NCI-H526 treated with DMSO at 0.1 percent for 48 hours (cell line): ENCODE measurements around the gene PROCA1.
"Not testable (repeated sequence)": the region's sequence is repeated elsewhere in the genome, so short reads cannot be mapped to it uniquely, and the experiment has no call there.

Experiments
- DNase-seq: peaks from one replicate; lab custom pipeline; 2025; lab: John Stamatoyannopoulos, UW

The PROCA1 gene

DNA sequence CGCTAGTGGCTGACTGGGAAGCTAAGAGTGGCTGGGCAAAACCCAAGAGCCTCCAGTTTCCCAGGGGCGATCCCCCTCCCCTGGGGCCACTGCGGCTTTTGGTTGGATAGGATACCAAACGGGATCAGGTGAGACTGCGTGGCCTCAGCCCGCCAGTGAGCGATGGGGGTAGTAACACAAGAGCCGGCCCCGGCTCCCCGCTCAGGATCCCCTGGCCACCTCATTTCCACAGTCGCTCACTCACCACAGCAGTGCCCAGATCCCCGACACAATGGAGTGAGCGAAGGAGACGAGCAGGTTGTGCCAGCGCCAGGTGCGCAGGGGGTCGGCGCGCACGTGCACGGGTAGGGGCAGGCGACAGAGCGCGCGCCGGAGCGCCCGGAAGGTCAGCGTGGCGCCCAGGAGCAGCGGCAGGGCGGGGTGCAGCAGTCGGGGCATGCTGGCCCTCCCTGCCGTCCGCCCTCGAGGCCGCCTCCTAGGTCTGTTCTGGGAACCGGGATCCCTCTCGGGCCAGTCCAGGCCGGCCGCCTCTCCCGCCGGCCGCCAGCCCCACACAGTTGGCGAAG, 14.1 kb upstream of the PROCA1 start:
- peak; percentile 96 for DNase-seq

DNA sequence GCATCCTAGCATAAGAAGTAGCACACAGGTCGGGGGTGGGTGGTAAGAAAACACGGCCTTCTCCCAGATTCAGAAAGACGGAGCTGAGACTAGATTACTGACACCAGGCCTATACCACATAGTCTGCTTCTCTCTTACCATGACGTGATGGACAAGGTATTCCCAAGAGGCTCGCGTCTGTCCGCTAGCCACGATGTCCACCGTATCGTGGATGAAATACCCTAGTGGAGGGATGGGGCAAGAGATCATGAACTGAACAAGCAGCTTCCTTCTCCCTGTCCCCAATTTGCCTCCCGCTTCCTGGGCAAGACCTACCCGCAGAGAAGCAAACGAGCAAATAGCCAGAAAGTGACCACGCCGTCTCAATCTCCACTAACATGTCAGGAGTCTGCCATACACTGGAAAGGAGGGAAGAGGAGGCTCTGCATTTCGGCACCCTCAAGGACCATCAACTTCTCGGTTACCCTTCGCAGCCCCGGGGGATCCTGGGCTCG, 13.5 kb upstream of the PROCA1 start:
- DNase-seq: peak; percentile 83

DNA sequence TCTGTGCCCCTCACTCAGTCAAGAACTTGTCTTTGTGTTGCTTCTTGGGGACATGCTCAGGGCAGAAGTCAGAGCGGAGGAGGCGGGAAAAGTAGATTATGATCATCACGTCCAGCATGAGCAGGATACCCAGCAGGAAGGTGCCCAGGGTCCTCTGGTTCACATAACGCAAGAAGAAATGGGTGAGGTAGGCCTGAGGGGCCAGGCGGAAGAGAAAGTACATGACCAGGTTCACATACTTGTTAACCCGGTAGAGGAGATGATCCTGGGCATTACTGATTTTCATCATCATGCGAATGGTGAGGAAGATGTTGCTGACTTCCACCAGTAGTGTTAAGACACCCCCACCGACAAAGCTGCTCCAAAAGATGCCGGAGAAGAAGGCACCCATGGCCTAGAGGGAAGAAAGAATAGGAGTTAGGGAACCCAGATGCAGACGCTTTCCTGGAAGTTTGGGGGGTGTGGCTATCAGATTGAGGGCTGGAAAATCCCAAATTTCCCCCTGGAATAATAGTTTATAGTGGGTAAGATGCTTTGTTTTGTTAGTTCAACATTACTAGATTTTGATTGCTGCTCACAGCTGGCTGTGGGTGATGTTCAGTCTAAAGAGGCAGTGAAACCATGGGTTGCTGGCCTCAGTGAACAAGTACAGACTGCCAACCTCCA, 12.9 kb upstream of the PROCA1 start:
- no peak for DNase-seq

DNA sequence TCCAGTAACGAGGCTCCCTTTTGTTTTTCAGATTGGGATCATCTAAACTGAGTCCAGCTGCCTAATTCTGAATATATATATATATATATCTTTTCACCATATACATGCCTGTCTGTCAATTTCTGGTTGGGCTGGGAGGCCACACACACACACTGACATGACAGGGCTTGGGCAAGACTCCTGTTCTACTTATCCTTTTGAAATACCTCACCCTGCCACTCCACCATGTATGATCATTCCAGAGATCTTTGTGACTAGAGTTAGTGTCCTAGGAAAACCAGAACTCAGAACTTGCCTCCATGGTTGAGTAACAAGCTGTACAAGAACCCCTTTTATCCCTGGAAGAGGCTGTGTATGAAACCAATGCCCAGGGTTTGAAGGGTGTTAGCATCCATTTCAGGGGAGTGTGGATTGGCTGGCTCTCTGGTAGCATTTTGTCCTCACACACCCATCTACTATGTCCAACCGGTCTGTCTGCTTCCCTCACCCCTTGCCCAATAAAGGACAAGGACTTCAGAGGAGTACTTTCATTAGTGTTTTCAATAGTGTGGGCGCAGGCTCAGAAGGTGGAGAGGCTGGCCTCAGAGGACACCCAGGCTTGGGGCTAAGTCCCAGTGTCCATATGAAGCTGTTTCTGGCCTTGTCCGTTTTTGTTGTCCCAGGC, 12.3 kb upstream of the PROCA1 start:
- DNase-seq: not testable (repeated sequence)

DNA sequence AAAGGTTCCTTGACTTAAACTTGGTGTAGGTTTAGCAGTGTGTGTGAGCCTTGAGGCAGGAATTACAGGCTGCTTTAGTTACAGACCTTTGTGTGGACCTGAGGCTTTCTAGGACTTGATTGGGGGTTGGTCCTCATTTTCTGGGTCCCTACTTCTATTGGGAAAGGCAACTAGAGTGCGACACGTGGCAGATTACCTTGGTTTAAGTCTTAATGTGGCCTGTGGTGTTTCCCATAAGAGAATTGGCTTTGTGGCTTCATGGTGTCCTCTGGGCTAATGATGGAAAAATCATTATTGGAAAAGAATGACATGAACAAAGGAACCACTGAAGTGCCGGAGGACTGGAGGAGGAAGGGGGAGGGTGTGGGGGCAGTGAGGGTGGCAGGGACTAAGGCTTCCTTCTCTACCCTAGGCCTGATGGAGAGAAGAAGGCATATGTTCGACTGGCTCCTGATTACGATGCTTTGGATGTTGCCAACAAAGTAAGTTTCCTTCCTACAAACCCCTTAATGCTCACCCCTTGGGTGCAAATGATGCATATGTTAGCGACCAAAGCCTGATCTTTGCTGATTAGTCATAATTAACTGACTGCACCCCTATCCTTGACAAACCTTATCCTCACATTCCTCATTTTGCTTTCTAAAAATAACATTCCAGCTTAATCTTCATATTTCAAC, 11.6 kb upstream of the PROCA1 start:
- no peak for DNase-seq

DNA sequence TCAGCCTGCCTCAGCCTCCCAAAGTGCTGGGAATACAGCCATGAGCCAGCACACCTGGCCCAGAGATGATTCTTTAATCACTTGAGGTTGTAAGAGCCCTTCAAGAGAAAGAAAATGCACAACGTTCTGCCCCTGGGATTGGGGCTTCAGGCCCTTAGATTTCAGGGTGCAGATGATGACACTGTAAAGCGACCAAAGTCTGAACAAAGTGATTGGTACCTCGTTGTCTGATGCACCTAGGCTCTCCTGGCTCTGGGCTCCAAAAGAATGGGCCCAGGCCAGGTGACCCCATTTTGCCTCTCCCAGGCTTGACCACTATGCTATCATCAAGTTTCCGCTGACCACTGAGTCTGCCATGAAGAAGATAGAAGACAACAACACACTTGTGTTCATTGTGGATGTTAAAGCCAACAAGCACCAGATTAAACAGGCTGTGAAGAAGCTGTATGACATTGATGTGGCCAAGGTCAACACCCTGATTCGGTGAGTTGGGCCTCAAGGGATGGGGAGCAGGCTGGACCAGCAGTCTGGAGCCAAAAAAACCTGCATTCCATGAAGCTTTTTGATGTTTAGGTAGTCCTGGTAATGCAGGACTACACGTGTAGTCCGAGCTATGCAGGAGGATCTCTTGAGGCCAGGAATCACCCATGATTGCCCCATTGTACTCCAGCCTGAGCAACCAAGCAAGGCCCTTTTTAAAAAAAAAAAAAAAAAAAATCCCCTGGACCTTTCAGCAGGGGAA, 10.9 kb upstream of the PROCA1 start:
- DNase-seq: no peak

DNA sequence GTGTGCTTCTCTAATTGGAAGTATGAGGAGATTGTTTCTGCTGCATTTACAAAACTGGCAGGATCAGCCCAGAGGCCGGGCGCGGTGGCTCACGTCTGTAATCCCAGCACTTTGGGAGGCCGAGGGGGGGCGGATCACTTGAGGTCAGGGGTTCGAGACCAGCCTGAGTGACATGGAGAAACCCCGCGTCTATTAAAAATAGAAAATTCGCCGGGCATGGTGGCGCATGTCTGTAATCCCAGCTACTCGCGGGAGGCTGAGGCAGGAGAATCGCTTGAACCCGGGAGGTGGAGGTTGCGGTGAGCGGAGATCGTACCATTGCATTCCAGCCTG, 9.3 kb upstream of the PROCA1 start:
- not testable (repeated sequence) for DNase-seq

DNA sequence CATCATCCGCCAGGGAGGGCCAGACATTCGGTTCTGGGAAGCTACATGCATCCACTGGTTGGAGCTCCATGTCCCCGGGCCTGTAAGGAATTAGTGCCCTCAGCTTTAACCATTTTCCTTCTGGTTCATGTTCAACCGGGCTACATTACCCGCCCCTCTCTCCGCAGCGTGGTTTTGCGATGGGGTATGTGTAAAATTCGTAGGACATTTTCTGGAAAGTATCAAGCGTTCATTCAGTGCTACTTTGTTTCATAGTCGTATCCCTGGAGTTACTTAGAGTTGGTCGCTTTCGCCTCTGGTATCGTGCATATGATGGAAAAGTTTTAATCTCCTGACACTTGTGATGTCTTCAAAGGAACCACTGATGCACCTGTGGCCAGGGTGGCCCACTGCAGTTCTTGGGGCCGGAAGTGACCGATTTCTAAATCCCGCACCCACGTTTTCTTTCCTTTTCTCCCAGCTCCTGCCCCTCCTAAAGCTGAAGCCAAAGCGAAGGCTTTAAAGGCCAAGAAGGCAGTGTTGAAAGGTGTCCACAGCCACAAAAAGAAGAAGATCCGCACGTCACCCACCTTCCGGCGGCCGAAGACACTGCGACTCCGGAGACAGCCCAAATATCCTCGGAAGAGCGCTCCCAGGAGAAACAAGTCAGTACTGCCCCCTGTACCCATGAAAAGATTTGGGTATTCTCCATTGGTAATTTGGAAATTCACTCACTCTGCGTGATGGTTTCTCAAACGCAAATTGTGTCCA, 8.7 kb upstream of the PROCA1 start:
- DNase-seq: no peak

DNA sequence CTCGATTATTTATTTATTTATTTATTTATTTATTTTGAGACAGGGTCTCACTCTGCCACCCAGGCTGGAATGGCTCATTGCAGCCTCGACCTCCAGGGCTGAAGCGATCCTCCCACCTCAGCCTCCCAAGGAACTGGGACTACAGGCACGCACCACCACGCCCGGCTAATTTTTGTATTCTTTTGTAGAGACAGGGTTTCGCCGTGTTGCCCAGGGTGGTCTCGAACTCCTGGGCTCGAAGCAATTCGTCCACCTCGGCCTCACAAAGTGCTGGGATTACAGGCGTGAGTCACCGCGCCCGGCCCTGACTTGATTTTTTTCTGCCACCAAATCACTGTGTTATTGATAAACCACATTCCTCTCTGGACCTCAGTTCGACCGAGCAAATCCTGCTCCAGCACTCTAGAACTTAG, 7.3 kb upstream of the PROCA1 start:
- DNase-seq: no peak

DNA sequence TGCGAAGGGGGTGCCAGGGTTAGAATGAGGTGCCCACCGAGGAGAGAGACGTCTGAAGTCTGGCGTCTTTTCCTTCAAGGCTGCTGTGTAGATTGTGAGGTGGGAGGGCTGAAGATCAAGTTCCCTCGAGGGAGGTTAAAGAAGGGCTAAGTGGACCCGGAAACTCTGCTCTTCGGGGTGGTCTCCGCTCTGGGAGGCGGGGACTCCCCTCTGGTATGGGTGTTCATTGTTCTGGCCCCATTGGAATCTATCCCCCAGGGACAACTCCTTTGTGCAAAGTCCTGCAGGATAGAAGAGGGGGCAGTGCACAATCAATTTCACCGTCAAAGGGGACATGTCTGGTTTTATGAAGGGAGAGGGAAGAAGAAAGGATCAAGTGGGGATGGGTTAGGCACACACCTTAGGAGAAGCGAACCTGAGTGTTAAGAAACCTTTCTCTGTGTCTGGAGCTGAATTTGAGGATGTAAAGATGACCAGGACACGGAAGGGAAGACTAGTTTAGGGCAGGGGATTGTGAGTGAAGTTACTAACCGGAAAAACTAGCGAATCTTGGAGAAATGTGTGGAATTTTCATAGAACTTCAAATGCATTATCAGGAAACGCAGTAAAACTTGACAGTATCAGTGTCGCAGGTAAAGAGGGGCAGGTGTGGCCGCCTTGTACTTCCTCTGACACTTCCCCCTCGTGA, 6.8 kb upstream of the PROCA1 start:
- no peak for DNase-seq

DNA sequence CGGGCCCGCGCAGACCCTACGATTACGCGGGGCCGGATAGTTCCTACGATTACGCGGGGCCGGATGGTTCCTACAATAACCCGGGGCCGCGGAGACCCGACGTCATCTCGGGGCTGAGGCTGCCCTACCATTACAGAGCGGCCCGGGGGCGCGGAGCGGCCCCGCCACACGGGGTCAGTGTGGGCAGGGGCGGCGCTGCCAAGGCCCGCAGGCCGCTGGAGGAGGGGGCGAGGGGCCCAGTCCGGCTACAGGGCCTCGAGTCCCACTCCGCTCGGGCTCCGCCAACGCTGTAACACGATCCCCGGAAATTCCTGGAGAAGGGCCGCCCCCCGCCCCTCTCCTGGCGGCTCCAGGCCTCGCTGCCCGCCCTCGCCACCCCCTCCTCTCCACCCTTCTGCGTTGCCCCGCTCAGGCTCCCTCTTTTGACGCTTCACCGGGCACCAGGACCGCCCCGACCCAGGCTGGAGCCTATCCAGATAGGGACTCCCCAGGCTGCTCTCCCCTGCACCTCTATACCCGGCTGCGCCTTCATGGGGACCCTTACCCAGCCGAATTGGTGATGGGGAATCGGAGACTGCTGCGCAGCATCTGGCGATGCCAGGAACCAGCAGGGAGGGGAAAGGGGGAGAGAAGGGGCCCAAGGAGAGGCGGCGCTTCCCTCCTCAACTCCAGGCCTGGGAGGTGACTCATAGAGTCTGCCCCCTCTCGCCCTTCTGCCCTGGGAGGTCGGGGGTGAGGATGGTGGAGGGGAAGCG, 6.1 kb upstream of the PROCA1 start, which contains the start of gene RAB34:
Gene RAB34, minus strand, starts transcription at position 291 of the 755 bp plus-strand sequence. CDS start 602 bp downstream, outside the sequence.
- peak; percentile 88 for DNase-seq

DNA sequence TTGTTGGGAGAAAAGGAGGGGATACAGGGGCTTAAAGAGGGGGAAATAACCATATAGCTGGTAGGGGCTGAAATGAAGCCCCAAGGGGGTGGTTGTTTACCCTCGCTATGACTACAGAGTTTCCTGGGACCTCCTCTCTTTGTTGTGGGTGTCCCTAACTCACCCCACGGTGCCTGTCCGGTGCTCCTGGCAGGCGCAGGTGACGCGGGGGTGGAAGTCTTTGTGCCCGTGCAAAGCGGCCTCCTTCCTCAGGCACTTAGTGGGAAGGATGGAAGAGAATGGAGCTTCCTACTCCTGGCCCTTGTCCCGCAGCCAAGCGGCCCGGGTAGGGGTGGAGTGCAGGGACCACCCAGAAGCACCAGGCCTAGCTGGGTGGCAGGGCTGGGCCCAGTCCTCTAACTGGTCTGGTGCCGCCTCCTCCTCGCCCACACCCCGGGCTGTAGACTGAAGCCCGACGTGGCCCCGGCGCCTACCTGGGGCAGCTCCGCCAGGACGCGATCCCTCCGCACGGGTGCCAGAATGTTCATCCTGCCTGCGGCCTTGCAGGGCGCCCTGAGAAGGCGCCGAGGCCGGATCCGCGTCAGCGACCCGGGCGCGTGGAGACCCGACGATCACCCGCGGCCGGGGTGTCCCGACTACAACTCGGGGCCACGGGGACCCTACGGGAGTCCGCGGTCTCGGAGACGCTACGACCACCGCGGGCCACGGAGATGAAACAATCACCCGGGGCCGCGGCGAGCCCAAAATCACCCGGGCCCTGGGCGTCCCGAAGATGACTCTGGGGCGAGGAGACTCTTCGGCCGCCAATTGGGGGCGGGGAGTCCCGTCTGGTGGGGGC, 5.3 kb upstream of the PROCA1 start:
- DNase-seq: peak; percentile 22

DNA sequence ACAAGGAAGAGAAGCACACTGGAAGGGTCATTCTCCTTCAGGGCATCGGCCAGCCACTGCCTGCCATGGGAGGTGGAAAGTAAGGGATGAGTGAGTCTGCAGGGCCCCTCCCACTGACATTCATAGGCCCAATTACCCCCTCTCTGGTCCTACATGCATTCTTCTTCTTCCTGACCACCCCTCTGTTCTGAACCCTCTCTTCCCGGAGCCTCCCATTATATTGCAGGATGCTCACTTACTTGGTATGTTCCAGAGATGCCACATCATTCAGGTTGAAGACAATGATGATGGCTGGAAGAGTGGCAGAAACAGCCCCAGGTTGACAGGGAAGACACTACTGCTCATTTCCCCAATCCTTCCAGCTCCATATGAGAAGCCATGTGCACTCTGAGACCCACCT, 3.5 kb upstream of the PROCA1 start:
- DNase-seq: no peak

DNA sequence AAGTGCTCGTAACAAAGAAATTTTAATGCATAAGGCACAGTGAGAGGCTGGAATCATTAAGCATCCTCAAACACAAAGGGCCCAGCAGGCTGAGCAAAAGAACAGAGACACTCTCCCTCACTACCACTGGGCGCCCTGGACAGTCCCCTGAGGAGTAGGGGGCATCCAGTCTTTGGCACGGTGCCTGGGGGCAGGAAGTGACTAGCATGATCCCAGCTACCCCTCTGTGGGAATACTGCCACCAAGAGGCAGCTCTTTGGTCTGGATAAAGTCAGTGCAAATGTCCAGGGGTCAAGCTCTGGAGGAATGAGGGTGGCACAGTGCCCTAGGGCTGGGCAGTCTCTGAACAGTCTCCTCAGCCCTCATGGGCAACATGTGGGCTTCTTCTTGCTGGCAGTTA, 2.6 kb upstream of the PROCA1 start:
- DNase-seq: no peak

DNA sequence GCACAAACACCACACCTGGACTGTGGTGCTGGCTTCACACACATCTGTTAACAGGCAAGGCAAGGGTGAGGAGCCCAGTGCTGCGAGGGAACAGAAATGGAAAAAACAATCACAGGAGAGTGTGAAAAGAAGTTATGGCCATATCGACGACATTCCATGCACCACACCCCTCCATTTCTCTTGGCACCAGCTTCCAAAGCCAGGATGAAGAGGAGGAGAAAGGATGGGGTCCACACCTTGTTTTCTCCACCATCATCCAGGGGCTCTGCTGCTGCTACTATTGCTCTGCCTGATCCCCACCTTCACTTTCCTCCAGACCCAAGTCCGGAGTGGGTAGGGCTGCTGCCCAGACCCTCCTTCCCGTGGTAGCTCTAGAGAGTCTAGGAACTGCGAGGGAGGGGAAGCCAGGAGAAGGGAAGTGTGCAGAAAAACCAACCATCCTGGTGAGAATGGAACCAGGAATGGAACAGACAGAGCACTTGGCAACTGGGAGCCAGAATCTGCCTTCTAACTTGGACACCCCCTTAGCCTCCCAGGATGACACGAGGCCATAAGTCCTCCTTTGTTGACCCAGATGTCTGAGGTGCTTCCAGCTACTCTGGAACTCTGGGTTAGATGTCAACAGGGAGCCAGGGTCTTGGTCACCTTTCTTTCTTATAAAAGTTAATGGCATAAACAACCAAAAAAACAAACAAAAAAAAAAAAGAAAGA, 1.2 kb upstream of the PROCA1 start:
- DNase-seq: no peak

DNA sequence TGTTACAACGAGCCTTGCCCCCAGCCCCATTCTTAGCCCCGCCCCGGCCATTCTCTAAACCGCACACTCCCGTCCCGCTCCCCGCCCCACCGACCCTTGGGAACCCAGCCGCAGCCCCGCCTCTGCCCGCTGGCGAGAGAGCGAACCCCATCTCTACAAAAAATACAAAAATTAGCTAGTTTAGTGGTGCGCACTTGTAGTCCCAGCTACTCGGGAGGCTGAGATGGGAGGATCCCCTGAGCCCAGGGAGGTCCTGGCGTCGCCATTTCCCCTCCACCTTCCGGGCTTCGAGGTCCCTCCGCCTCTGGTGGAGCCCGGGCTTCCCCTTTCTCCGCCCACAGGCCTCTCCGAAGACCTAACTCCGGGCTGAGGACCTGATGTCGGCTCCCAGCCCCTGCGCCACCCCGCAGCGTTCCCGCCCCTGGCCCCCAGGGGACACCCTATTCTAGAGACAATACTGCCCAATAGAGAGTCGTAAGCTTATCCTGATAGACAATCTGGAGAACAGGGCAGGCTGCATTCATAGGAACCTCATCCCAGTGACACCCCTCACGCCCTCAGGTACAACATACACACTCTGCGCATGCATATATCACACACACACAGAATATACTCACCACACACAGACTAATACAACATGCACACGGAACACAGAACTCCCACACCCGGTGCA, 480 bp upstream of the PROCA1 start:
- DNase-seq: no peak

DNA sequence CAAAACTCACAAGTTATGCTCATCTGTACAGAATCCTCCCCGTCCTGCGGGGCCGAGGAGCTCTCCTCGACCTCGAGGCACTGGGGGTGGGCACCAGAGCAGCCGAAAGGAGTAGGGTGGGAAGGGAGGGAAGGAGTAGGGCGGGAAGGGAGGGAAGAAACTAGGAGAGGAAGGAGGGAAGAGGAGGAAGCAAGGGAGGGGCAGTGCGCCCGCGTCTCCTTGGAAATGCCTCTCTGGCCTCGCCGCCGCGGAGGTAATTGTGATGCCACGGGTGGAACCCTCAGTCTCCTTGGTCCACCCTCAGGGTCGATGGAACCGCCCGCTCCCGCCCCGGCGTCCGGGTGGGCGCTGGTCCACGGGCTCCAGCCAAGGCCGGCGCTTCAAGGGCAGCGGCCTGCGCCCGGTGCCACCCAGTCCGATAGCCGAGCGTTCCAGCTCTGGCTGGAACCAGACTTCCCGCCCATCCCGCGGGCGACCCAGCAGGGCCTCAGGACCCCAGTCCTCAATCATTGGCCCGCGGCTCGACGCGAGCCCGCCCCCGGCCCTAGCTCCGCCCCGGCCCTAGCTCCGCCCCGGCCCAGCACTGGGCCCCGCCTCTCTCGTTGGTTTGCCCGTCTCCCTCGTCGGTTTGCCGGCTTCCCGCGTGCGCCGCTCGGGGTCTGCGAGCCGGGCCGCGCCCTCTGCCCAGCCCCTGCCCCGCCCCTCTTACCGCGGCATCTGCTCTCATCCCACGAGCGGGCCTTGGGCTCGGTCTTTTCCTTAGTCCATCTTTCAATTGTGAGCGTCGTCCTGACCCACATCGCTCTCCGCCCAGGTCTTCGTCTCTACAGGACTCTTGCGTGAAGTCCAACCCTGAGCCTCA, 596 bp downstream of the PROCA1 start:
- peak; percentile 96 for DNase-seq
